Keratinocyte (primary cell): ENCODE data around the gene BCL11B.

Experiments
- EZH2 ChIP-seq: IDR thresholded peaks from one replicate; pipeline ENCODE4 v1.6.1; 2012; ENCODE audit warnings: inconsistent platforms, mild to moderate bottlenecking, low read length, moderate library complexity
- TF ChIP-seq, protein P1 (sequence below), 3 experiments: IDR thresholded peaks in 1 of 3; conservative IDR thresholded peaks in 1 of 3; optimal IDR thresholded peaks in 1 of 3; 2 replicates in 2 of 3; 3 replicates in 1 of 3; pipeline versions ENCODE3 to v1.5.1; 2011; ENCODE audit warnings: low read length in 3 of 3, mild to moderate bottlenecking in 3 of 3, moderate library complexity in 2 of 3, control low read depth in 1 of 3, inconsistent platforms in 1 of 3; ENCODE audit not compliant: insufficient read depth in 2 of 3; ENCODE audit errors: extremely low read depth in 1 of 3

DNA sequence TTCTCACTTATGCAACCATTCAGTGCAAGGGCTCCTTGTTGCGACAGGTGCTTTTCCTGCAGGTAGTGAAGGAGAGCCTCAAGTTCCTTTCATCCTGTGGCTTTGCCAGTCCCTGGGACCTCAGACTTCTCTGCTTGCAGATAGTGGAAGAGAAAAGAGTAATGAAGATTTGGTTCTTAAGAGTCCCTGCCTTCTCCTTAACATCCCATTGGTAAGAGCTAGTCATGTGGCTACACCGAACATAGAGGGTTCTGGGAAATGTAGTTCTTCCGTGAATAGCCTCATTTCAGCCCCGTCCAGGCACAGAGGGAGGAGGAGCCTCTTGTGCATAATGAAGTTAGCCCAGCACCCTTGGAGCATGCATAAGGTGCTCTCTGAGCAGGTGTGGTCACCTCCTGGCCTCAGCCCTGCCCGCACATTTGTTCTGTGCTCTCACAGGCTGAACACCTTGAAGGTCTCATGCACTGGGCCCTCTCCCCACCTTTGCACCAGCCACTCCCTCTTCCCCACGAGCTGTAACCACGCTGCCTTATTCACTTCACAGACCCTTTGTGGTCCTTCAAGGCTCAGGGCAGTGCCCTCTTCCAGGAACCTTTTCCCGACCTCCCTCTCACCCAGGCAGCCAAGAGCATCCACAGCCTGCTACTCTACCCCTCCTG is 134.0 kb downstream of the BCL11B start:
- TF ChIP-seq, protein P1, sequence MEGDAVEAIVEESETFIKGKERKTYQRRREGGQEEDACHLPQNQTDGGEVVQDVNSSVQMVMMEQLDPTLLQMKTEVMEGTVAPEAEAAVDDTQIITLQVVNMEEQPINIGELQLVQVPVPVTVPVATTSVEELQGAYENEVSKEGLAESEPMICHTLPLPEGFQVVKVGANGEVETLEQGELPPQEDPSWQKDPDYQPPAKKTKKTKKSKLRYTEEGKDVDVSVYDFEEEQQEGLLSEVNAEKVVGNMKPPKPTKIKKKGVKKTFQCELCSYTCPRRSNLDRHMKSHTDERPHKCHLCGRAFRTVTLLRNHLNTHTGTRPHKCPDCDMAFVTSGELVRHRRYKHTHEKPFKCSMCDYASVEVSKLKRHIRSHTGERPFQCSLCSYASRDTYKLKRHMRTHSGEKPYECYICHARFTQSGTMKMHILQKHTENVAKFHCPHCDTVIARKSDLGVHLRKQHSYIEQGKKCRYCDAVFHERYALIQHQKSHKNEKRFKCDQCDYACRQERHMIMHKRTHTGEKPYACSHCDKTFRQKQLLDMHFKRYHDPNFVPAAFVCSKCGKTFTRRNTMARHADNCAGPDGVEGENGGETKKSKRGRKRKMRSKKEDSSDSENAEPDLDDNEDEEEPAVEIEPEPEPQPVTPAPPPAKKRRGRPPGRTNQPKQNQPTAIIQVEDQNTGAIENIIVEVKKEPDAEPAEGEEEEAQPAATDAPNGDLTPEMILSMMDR (optimal IDR thresholded peaks at IDR 0.05 in 1 of 3, IDR thresholded peaks at IDR 0.05 in 1 of 3, conservative IDR thresholded peaks at IDR 0.05 in 1 of 3; ENCODE audit: extremely low read depth in 1 of 3, insufficient read depth in 2 of 3, low read length in 3 of 3) = no peak
- no peak for TF ChIP-seq EZH2
